Measurements from ENCODE around the gene SP110. TPM values are rescaled to one million over a fixed set of nuclear protein-coding genes. Genes with fewer than 3 reads are reported as not detected.
"Not testable (repeated sequence)": the region's sequence is repeated elsewhere in the genome, so short reads cannot be mapped to it uniquely, and the experiment has no call there.

The SP110 gene
- total RNA-seq, 1 donor from 2014 or later, result 14.8 TPM

DNA sequence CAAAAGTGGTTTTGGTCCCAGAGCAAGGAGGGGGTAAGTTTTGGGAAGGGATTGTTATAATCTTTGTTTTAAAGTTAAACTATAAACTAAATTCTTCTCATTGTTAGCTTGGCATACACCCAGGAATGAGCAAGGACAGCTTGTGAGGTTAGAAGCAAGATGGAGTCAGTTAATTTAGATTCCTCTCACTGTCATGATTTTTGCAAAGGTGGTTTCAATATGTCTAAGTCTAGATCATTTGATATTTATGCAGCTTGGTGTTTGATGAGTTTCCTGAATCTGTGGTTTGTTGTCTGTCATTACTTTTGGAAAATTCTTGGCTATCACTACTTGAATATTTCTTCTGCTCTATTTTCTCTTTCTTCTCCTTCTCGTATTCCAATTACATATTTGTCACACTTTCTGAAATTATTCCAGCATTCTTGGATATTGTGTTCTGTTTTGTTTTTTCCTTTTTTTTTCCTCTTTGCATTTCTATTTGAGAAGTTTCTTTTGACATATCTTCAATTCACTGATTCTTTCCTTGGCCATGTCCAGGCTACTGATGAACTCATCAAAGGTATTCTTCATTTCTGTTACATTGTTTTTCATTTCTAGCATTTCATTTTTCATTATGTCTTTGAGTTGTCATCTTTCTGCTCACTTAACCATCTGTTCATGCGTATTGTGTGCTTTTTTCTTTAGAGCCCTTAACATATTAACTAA is 10.9 kb upstream of the SP110 start:
- Histone ChIP-seq H3K27me3 (ENCODE audit: control insufficient read depth, insufficient read depth, low read length) (no peaks in the 10 kb centered on the region), H3K36me3 (ENCODE audit: control insufficient read depth, insufficient read depth, low read length) (no peaks in the 10 kb centered on the region), H3K4me3 (ENCODE audit: low read depth, low read length) (no peak overlapping the region)
- no peak for DNase-seq (ENCODE audit: low read depth)
- TF ChIP-seq CTCF (IDR thresholded peaks at IDR 0.05; ENCODE audit: insufficient read depth, low read length, poor library complexity, severe bottlenecking), result no peak

DNA sequence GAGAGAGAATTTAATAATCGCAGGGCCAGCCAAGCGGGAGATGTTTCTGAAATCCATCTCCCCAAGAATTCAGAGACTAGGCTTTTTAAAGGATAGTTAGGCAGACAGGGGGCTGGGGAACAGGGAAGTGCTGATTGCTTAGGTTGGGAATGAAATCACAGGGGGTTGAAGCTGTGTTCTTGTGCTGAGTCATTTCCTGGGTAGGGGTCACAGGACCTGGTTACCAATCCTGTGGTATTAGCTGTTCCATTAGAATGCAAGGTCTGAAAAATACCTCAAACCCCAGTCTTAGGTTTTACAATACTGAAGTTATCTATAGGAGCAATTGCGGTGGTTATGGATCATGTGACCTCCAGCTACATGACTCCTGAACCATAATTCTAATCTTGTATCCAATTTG is 10.3 kb upstream of the SP110 start:
- peak; percentile 88 for DNase-seq (ENCODE audit: low read depth)
- no peak overlapping the region for H3K4me3 ChIP-seq (ENCODE audit: low read depth, low read length)

GRCh38 chr2:230227216-230227615 is 7.4 kb upstream of the SP110 start:
- Histone ChIP-seq H3K27me3 (ENCODE audit: control insufficient read depth, insufficient read depth, low read length) (no peaks in the 10 kb centered on the region), H3K36me3 (ENCODE audit: control insufficient read depth, insufficient read depth, low read length) (no peaks in the 10 kb centered on the region), H3K4me3 (ENCODE audit: low read depth, low read length) (no peak overlapping the region)
- DNase-seq (ENCODE audit: low read depth), result no peak
- TF ChIP-seq CTCF (IDR thresholded peaks at IDR 0.05; ENCODE audit: insufficient read depth, low read length, poor library complexity, severe bottlenecking), result no peak

More for the DNA sequence above, 10.3 kb upstream of the SP110 start:
- no peaks in the 10 kb centered on the region for H3K36me3 ChIP-seq (ENCODE audit: control insufficient read depth, insufficient read depth, low read length)
- no peak for TF ChIP-seq CTCF (IDR thresholded peaks at IDR 0.05; ENCODE audit: insufficient read depth, low read length, poor library complexity, severe bottlenecking)
- no peaks in the 10 kb centered on the region for H3K27me3 ChIP-seq (ENCODE audit: control insufficient read depth, insufficient read depth, low read length)

DNA sequence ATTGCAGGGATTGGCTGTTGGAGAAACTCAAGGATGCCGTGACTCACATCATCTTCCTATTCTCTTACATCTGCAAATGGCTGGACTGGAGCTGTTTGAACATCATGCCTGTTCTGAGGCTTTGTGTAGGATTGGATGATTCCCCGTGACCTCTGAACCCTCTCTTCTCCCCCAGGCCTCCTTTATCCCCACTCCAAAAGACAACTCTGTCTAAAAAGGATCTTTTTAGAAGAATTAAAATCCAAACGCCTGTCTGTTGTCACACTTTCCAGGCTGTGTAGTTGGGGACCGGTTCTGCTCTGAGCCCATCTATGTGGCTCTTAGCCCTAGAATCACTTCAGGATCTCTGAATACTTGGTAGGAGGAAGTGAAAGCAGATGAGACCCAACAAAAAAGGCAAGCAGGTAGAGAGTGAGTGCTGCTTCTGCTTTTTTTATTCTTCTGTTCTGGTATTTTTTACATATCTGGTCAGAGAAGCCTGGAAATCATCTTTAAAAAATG is 6.3 kb upstream of the SP110 start:
- no peak for TF ChIP-seq CTCF (IDR thresholded peaks at IDR 0.05; ENCODE audit: insufficient read depth, low read length, poor library complexity, severe bottlenecking)
- DNase-seq (ENCODE audit: low read depth), result no peak
- Histone ChIP-seq H3K36me3 (ENCODE audit: control insufficient read depth, insufficient read depth, low read length) (no peaks in the 10 kb centered on the region), H3K27me3 (ENCODE audit: control insufficient read depth, insufficient read depth, low read length) (no peaks in the 10 kb centered on the region), H3K4me3 (ENCODE audit: low read depth, low read length) (no peak overlapping the region)

- no peak for DNase-seq (ENCODE audit: low read depth)
- no peak within 1 kb of the TSS for H3K4me3 ChIP-seq (ENCODE audit: low read depth, low read length)
- H3K27me3 ChIP-seq (ENCODE audit: control insufficient read depth, insufficient read depth, low read length), result no peaks in the 10 kb centered on the region
- H3K36me3 ChIP-seq (ENCODE audit: control insufficient read depth, insufficient read depth, low read length), result no peaks in the 10 kb centered on the region
- no peak for TF ChIP-seq CTCF (IDR thresholded peaks at IDR 0.05; ENCODE audit: insufficient read depth, low read length, poor library complexity, severe bottlenecking)
These were observed 5.7 kb upstream of the SP110 start, which contains the start of gene SP140 for GRCh38 chr2:230225486-230225885. Gene SP140 (plus strand): TSS chr2:230225736. CDS start chr2:230225845, 109 bp downstream.

- H3K4me3 ChIP-seq (ENCODE audit: low read depth, low read length), result no peak overlapping the region
- TF ChIP-seq CTCF (IDR thresholded peaks at IDR 0.05; ENCODE audit: insufficient read depth, low read length, poor library complexity, severe bottlenecking), result no peak
- no peaks in the 10 kb centered on the region for H3K36me3 ChIP-seq (ENCODE audit: control insufficient read depth, insufficient read depth, low read length)
- DNase-seq (ENCODE audit: low read depth), result no peak
- no peaks in the 10 kb centered on the region for H3K27me3 ChIP-seq (ENCODE audit: control insufficient read depth, insufficient read depth, low read length)
These were observed 4.7 kb upstream of the SP110 start for GRCh38 chr2:230224458-230224857.

GRCh38 chr2:230222829-230223228 is 3.0 kb upstream of the SP110 start:
- not testable (repeated sequence) for H3K36me3 ChIP-seq (ENCODE audit: control insufficient read depth, insufficient read depth, low read length); H3K4me3 ChIP-seq (ENCODE audit: low read depth, low read length); DNase-seq (ENCODE audit: low read depth); H3K27me3 ChIP-seq (ENCODE audit: control insufficient read depth, insufficient read depth, low read length)

Measured in kidney epithelial cell (primary cell).